ENCODE results near the gene THSD7B.

DNA sequence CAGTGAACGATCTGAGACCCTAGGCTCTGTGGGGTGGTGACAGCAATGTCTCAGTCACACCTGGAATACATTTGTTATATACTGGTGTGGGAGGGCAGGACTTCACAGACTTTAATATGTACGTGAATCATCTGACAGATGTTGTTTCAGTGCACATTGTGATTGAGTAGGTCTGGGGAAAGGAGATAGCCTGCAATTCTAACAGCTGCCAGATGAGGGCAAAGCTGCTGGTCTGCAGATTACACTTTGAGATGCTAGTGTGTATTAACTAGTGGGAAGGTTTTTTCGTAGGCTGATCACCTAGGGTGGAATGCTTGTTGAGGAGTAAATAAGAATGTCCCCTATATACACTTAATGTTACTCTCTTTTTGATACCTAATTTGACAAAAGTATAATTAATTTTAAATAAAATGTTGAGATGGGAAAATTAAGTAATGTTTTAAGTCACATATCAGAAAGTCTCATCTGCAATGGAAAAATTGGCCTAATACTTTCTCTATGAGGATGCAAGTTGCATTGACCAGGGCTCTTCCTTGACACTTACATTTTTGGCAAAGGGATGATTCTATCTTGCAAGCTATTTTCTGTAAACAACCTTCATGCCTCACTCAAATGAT, 702.0 kb downstream of the THSD7B start:
- TF ChIP-seq CTCF (IDR thresholded peaks at IDR 0.05; ENCODE audit: low read length) (peak; percentile 68), EZH2 (IDR thresholded peaks at IDR 0.05; ENCODE audit: borderline replicate concordance, low read length) (no peak)
